IPS-15b (cell line): ENCODE measurements around the gene HOXD9.

Source experiments
- H3K27me3 ChIP-seq: one replicate; pipeline ENCODE4 v1.6.1; 2013; ENCODE audit warnings: low read length; ENCODE audit not compliant: control insufficient read depth, insufficient read depth
- H3K36me3 ChIP-seq: one replicate; pipeline ENCODE4 v1.6.1; 2013; ENCODE audit warnings: low read length; ENCODE audit not compliant: control insufficient read depth, insufficient read depth
- H3K4me1 ChIP-seq: one replicate; pipeline ENCODE4 v1.6.1; 2013; ENCODE audit warnings: mild to moderate bottlenecking, low read length; ENCODE audit not compliant: control insufficient read depth, insufficient read depth
- H3K4me3 ChIP-seq: one replicate; pipeline ENCODE4 v1.5.1; 2013; ENCODE audit warnings: low read depth, low read length
- H3K9ac ChIP-seq: one replicate; pipeline ENCODE4 v1.6.1; 2013; ENCODE audit warnings: low read depth, mild to moderate bottlenecking, low read length
- H3K9me3 ChIP-seq: one replicate; pipeline ENCODE4 v1.6.1; 2013; ENCODE audit warnings: mild to moderate bottlenecking, low read length; ENCODE audit not compliant: control insufficient read depth, insufficient read depth

Gene HOXD9

DNA sequence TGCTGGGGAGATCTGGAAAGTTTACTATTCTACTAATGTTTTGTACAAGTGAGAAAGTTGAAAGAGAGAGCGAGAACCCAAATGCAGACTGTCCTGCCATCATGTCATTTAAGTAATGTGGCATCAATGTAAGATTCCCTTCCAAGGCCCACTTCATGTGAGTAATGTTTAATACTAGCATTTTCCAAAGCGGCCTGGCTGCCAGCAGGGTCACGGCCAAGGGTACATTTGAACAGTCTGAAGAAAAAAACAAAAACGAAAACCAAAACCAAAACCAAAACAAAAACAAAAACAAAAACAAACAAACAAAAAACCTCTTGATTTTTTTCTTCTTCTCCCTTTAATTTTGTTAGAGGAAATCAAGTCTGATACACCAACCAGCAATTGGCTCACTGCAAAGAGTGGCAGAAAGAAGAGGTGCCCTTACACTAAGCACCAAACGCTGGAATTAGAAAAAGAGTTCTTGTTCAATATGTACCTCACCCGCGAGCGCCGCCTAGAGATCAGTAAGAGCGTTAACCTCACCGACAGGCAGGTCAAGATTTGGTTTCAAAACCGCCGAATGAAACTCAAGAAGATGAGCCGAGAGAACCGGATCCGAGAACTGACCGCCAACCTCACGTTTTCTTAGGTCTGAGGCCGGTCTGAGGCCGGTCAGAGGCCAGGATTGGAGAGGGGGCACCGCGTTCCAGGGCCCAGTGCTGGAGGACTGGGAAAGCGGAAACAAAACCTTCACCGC, 3.7 kb upstream of the HOXD9 start:
- H3K36me3 ChIP-seq, result no peaks in the 10 kb centered on the region
- H3K4me3 ChIP-seq, result no peak overlapping the region
- no peaks in the 10 kb centered on the region for H3K4me1 ChIP-seq
- H3K9ac ChIP-seq, result no peak overlapping the region
- H3K9me3 ChIP-seq, result no peaks in the 10 kb centered on the region
- peaks cover 99% of the 10 kb centered on the region for H3K27me3 ChIP-seq

DNA sequence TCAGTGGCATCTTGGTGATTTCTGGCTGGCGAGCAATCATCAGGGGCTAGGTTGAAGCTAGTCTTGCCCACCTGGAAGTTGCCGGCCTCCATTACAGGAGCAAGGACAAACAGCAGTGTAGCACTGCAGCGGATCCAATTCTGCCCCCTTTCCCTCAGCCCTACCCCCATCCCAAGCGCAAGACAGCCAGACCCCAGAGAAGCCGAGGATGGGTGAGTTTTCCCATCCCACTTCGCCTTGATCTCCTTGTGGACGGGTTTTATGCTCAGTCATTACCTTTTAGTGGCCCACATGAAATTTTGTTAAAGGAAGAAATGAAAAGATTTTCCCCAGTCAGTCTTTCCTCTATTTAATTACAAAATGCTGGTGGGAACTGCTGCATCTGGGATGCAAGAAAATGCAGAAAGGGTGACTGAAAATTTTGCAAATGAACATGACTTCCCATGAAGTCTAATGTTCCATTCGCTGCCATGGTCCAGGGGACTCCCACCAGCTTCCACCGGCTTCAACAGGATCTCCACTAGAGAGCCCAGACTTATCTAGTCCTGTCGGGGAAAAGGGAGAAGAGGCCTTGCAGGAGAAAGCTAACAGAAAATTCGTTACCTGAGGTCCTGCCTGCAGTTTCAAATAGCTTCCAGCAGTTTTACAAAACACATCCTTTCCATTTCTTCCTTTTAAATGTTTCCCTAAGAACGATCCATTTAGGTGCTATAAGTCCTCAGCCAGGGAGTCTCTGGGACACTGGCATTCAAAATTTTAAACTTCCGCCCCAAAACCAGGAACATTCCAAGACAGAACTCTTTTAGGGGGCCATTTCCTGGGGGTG, 1.9 kb upstream of the HOXD9 start:
- peaks cover 99% of the 10 kb centered on the region for H3K27me3 ChIP-seq
- H3K4me1 ChIP-seq, result no peaks in the 10 kb centered on the region
- no peaks in the 10 kb centered on the region for H3K9me3 ChIP-seq
- H3K9ac ChIP-seq, result no peak overlapping the region
- peak overlapping the region; percentile 22 for H3K4me3 ChIP-seq
- no peaks in the 10 kb centered on the region for H3K36me3 ChIP-seq

DNA sequence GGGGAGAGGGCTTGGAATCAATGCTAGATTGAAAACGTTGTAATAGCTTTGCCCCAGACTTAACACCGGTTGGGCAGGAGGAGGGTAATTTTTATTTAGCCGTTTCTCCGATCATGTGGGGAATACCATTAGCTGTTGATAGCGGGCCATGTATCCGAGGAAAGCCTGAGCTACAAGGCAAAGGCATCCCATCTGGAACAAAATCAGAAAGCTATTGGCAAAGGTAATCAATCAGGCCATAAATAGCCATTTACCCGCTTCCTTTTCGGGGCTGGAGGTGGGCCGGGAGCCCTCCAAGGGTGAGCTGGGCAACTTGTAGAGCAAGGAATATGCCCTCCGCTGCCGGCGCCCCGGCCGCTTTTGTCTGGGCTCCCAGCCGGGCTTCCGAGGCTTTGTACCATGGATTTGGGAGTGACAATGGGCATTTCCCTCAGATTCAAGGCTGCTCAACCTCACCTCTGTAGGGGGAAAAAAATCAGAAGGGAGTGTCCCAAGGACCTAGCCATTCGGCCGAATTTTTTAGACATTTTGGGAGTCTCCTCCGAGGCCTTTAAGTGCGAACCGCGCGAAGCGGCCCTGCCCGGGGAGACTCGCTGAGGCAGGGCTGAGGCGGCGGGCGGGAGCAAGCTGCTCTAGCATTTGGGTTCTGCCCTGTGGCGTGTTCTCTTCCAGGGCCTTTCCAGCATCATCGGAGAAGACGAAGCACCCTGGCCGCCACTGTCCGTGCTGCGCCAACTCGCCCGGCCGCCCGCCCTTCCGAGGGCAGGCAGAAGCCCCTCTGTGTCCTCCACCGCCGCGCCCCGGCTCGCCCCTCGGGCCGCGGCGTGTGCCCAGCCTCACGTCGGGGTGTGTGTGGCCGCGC, 1.1 kb upstream of the HOXD9 start:
- Histone ChIP-seq H3K4me1 (no peaks in the 10 kb centered on the region), H3K36me3 (no peaks in the 10 kb centered on the region), H3K9ac (no peak overlapping the region), H3K9me3 (no peaks in the 10 kb centered on the region), H3K4me3 (peak overlapping the region; percentile 22), H3K27me3 (peaks cover 99% of the 10 kb centered on the region)

DNA sequence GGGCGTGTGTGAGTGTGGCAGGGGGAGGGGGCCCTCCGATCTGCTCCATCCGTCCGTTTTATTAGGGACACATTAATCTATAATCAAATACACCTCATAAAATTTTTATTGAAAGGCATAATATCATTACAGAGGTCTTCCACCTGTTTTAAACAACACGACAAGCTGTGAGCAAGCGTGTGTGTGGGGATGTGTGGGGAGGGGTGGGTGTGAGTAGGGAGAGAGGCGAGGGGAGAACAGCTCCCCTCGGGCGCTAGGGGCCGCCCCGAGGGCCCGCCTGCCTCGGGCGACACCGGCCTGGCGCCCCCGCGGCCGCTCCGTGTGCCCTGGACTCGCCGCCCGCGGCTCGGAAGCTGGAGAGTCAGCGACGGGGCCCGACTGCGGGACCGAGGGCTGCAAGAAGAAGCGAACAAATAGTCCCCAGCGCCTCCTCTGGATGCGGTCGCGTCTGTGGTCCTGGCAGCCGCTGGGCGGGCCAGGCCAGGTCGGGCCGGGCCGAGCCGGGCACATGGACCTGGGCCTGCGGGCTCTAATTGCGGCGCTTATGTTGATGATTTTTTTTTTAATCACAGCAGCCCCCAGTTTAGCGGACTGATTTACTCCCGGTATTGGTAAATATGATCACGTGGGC, 352 bp upstream of the HOXD9 start:
- Histone ChIP-seq H3K9ac (no peak overlapping the region), H3K4me1 (no peaks in the 10 kb centered on the region), H3K9me3 (no peaks in the 10 kb centered on the region), H3K36me3 (no peaks in the 10 kb centered on the region), H3K4me3 (peak overlapping the region; percentile 19), H3K27me3 (peaks cover 99% of the 10 kb centered on the region)

DNA sequence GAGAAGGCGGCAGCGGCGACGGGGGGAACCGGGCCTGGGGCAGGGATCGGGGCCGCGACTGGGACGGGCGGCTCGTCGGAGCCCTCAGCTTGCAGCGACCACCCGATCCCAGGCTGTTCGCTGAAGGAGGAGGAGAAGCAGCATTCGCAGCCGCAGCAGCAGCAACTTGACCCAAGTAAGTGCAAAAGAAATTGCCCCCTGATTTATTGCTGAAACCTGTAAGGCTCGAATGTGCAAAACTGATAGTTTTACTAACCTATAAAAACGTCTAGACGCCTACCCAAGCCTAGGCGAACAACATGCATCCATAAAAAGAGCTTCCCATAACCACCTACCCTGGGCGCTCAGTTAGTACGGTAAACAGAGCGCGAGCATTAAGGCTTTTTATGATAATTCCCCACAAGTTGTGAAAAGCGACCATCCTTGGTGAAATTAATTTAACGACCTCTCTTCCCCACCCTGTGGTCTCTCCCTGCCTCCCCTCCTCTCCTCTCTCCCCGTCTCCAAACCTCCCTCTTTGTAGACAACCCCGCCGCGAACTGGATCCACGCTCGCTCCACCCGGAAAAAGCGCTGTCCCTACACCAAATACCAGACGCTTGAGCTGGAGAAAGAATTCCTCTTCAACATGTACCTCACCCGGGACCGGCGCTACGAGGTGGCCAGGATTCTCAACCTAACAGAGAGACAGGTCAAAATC, 1.0 kb downstream of the HOXD9 start:
- Histone ChIP-seq H3K27me3 (peaks cover 99% of the 10 kb centered on the region), H3K9ac (no peak overlapping the region), H3K36me3 (no peaks in the 10 kb centered on the region), H3K4me1 (peaks cover 2% of the 10 kb centered on the region), H3K4me3 (peak overlapping the region; percentile 19), H3K9me3 (no peaks in the 10 kb centered on the region)

DNA sequence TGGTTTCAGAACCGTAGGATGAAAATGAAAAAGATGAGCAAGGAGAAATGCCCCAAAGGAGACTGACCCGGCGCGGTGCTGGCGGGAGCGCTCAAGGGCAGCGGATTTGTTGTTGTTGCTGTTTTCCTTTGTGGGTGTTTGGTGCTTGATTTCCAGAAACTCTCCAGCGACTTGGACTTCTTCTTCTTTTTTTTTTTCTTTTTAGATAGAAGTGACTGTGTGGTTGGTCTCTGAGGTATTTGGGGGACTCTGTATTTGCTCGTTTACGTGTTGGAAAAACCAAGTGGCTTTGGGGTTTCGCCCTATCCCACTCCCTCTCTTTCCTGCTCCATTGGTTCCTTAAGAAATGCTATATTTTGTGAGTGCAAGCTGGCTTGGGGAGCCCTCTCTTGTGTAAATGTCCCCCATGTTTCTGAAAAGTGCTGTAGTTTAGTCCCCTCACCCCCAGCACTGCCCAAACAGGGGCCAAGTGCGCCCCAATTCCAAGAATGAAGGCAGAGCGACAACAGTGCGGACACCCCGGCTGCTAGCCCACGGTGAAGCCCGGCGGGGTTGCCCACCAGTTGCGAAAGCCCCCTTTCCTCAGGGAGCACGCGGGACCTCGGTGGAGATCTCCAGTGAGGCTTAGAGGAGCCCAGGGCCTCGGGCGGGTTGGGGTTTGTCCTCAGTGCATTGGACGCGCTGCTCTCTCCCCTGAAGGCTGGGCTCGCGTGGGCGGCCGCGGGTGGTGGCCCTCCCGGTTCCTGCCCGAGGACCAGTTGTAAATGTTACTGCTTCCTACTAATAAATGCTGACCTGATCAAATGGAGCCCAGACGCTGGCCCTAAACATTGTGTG, 1.8 kb downstream of the HOXD9 start:
- H3K4me1 ChIP-seq, result peaks cover 2% of the 10 kb centered on the region
- H3K27me3 ChIP-seq, result peaks cover 99% of the 10 kb centered on the region
- H3K36me3 ChIP-seq, result no peaks in the 10 kb centered on the region
- no peaks in the 10 kb centered on the region for H3K9me3 ChIP-seq
- no peak overlapping the region for H3K9ac ChIP-seq
- H3K4me3 ChIP-seq, result peak overlapping the region; percentile 19

DNA sequence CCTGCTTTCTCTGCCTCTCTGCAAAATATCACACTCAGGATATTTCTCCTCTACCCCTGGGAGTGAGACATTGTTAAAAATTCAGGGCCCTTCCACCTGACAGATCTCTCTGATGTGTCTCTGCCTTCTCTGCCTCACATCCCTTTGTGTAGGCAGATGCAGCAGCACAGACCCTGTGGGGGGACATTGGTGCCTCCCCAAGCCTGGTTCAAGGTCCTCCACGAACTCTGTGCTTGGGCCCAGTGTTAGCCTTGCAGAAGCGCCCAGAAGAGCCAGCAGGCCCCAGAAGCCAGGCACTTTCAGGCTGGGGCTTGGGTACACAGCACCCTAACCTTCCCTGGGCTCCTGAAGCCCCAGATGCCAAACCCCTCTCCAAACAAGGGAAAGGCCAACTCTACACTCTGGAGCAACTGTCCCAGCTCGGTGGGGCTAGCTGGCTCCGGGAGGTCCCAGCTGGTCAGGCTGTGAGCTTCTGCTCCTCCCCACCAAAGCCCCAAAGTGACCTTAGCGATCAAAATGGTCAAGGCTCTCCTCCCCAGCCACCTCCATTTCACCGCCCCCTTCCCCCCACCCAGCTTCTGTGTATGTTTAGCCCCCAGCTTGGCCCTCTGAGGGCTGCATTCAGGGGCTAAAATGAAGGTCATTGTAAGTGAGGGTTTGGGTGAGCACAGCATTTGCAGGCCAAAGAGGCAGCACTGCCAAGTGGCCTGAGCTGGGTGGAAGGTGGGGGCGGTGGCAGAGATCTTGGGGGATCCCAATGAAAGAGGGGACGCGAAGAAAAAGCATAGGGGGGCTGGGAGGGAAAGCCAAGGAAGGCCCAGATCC, 2.6 kb downstream of the HOXD9 start:
- H3K4me1 ChIP-seq, result peaks cover 2% of the 10 kb centered on the region
- no peaks in the 10 kb centered on the region for H3K9me3 ChIP-seq
- no peaks in the 10 kb centered on the region for H3K36me3 ChIP-seq
- H3K27me3 ChIP-seq, result peaks cover 94% of the 10 kb centered on the region
- H3K9ac ChIP-seq, result no peak overlapping the region
- peak overlapping the region; percentile 5 for H3K4me3 ChIP-seq

DNA sequence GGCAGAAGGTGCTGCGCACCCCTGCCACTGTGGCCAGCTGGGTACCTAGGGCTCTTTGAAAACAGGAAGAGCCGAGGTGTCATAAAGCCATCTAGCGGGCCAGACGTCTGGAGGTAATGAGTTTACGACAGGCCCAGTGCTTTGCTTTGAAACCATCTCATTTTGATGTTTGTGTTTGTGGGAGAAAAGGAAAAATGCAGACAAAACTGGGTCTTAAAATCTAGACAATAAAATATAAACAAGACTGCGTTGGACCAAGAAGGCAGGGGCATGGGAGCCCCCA, 3.2 kb downstream of the HOXD9 start:
- Histone ChIP-seq H3K4me3 (no peak overlapping the region), H3K9ac (no peak overlapping the region), H3K9me3 (no peaks in the 10 kb centered on the region), H3K4me1 (peaks cover 2% of the 10 kb centered on the region), H3K36me3 (no peaks in the 10 kb centered on the region), H3K27me3 (peaks cover 92% of the 10 kb centered on the region)

DNA sequence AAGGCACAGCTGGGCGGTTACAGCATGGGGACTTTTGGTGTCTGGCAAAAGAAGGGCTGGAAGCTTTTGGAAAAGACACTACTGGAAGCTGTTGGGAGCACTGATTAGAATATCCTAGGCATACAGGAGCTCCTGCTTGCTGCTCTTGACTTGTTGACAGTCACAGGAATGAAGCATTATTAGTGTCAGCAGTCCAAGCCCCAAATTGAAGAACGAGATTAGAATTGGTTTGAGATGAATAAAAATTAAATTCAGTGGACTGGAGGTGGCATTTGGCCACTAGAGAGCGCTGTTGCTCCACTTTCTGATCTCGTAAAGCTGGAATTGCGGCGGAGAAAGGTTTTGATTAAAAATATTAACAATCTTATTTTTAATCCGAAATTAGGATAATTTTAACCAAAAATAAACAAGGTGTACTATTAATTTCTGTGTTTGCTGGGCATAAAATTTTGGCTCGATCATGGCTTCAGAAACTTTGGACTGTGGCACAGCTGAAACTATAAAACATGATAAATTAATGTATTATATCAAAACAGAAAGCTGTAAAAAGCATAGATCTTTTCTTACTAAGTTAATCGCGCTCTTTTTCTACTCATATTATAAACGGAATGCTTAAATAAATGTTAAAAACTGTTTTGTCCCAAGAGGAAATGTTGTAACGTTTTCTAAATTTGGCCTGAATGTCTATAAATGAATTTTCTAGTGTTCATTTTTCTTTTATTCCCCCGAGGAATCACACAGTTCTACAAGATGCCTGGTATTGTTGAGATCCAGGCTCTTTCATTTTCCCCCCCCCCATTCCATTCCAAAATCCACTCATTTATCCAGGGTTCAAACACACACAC, 4.6 kb downstream of the HOXD9 start:
- Histone ChIP-seq H3K36me3 (no peaks in the 10 kb centered on the region), H3K9me3 (no peaks in the 10 kb centered on the region), H3K9ac (no peak overlapping the region), H3K4me1 (peaks cover 2% of the 10 kb centered on the region), H3K4me3 (no peak overlapping the region), H3K27me3 (peaks cover 92% of the 10 kb centered on the region)
